ENCODE data around the gene LIPM.

The LIPM gene

GRCh38 chr10:88850712-88851111 is 48.2 kb downstream of the LIPM start:
- Histone ChIP-seq H3K27me3 (ENCODE audit: control insufficient read depth in 3 of 3, insufficient read depth in 3 of 3, low read depth in 1 of 3, low read length in 3 of 3) (no peaks in the 10 kb centered on the region), H2AFZ (ENCODE audit: low read length) (no peak overlapping the region), H3K23ac (ENCODE audit: low read depth, low read length, poor library complexity) (no peak overlapping the region), H3K4me1 (ENCODE audit: control insufficient read depth in 2 of 2, insufficient read depth in 1 of 2, low read depth in 1 of 2, low read length in 2 of 2) (no peaks in the 10 kb centered on the region), H2BK5ac (ENCODE audit: low read length) (no peak overlapping the region), H3K18ac (ENCODE audit: low read length) (no peak overlapping the region), H3K36me3 (replicated peaks in 1 of 2; ENCODE audit: control insufficient read depth in 2 of 2, insufficient read depth in 2 of 2, low read length in 2 of 2) (no peaks in the 10 kb centered on the region), H3K79me1 (ENCODE audit: low read depth, low read length) (no peaks in the 10 kb centered on the region), H3K4ac (ENCODE audit: low read length) (no peak overlapping the region), H3K27ac (replicated peaks; ENCODE audit: low read length) (no peak overlapping the region), H4K91ac (ENCODE audit: low read depth, low read length, poor library complexity) (no peak overlapping the region), H4K8ac (ENCODE audit: low read depth, low read length) (no peak overlapping the region), H2AK5ac (ENCODE audit: low read depth, low read length) (no peak overlapping the region), H3K4me3 (ENCODE audit: low read length in 2 of 2) (no peak overlapping the region), H3K9me3 (replicated peaks in 1 of 2; ENCODE audit: control insufficient read depth in 2 of 2, insufficient read depth in 1 of 2, low read depth in 1 of 2, low read length in 2 of 2) (no peaks in the 10 kb centered on the region), H2BK12ac (ENCODE audit: low read length) (no peak overlapping the region), H2BK120ac (ENCODE audit: low read depth, low read length) (no peak overlapping the region), H3K9ac (ENCODE audit: low read depth, low read length, poor library complexity) (no peak overlapping the region), H3K14ac (ENCODE audit: low read length) (no peak overlapping the region), H3K4me2 (ENCODE audit: insufficient read depth, low read length, poor library complexity, severe bottlenecking) (no peak overlapping the region), H2BK15ac (ENCODE audit: low read length) (no peak overlapping the region)
- no CpG with 5 or more reads among the region's 1 CpG for WGBS, 2 donors (ENCODE audit: extremely low coverage in 2 of 2, insufficient read length in 2 of 2, insufficient replicate concordance in 1 of 2)
- no peak for DNase-seq (ENCODE audit: low spot score)

- Histone ChIP-seq H4K8ac (ENCODE audit: low read depth, low read length) (no peak within 1 kb of the TSS), H3K9me3 (replicated peaks in 1 of 2; ENCODE audit: control insufficient read depth in 2 of 2, insufficient read depth in 1 of 2, low read depth in 1 of 2, low read length in 2 of 2) (no peaks in the 10 kb centered on the region), H2AFZ (ENCODE audit: low read length) (no peak within 1 kb of the TSS), H3K36me3 (replicated peaks in 1 of 2; ENCODE audit: control insufficient read depth in 2 of 2, insufficient read depth in 2 of 2, low read length in 2 of 2) (no peaks in the 10 kb centered on the region), H2BK15ac (ENCODE audit: low read length) (no peak within 1 kb of the TSS), H3K4me2 (ENCODE audit: insufficient read depth, low read length, poor library complexity, severe bottlenecking) (no peak within 1 kb of the TSS), H2BK12ac (ENCODE audit: low read length) (no peak within 1 kb of the TSS), H3K14ac (ENCODE audit: low read length) (no peak within 1 kb of the TSS), H3K79me1 (ENCODE audit: low read depth, low read length) (no peaks in the 10 kb centered on the region), H3K4me3 (ENCODE audit: low read length in 2 of 2) (no peak within 1 kb of the TSS), H3K27me3 (ENCODE audit: control insufficient read depth in 3 of 3, insufficient read depth in 3 of 3, low read depth in 1 of 3, low read length in 3 of 3) (no peaks in the 10 kb centered on the region), H4K91ac (ENCODE audit: low read depth, low read length, poor library complexity) (no peak within 1 kb of the TSS), H3K23ac (ENCODE audit: low read depth, low read length, poor library complexity) (no peak within 1 kb of the TSS), H3K9ac (ENCODE audit: low read depth, low read length, poor library complexity) (no peak within 1 kb of the TSS), H2AK5ac (ENCODE audit: low read depth, low read length) (no peak within 1 kb of the TSS), H3K27ac (replicated peaks; ENCODE audit: low read length) (no peak within 1 kb of the TSS), H2BK120ac (ENCODE audit: low read depth, low read length) (no peak within 1 kb of the TSS), H3K4me1 (ENCODE audit: control insufficient read depth in 2 of 2, insufficient read depth in 1 of 2, low read depth in 1 of 2, low read length in 2 of 2) (no peaks in the 10 kb centered on the region), H3K18ac (ENCODE audit: low read length) (no peak within 1 kb of the TSS), H2BK5ac (ENCODE audit: low read length) (no peak within 1 kb of the TSS), H3K4ac (ENCODE audit: low read length) (no peak within 1 kb of the TSS)
- DNase-seq (ENCODE audit: low spot score): no peak
- no CpG with 5 or more reads among the region's 5 CpGs for WGBS, 2 donors (ENCODE audit: extremely low coverage in 2 of 2, insufficient read length in 2 of 2, insufficient replicate concordance in 1 of 2)
Observed at GRCh38 chr10:88851706-88852105, 49.2 kb downstream of the LIPM start, which contains the start of gene ANKRD22. Gene ANKRD22, minus strand, starts transcription at chr10:88851844. Its CDS starts 237 bp downstream, at chr10:88851607.

- no CpG with 5 or more reads among the region's 4 CpGs for WGBS, 2 donors (ENCODE audit: extremely low coverage in 2 of 2, insufficient read length in 2 of 2, insufficient replicate concordance in 1 of 2)
- Histone ChIP-seq H2BK120ac (ENCODE audit: low read depth, low read length) (no peak overlapping the region), H3K18ac (ENCODE audit: low read length) (no peak overlapping the region), H3K27me3 (ENCODE audit: control insufficient read depth in 3 of 3, insufficient read depth in 3 of 3, low read depth in 1 of 3, low read length in 3 of 3) (no peaks in the 10 kb centered on the region), H3K14ac (ENCODE audit: low read length) (no peak overlapping the region), H3K23ac (ENCODE audit: low read depth, low read length, poor library complexity) (no peak overlapping the region), H4K8ac (ENCODE audit: low read depth, low read length) (no peak overlapping the region), H3K79me1 (ENCODE audit: low read depth, low read length) (no peaks in the 10 kb centered on the region), H2BK15ac (ENCODE audit: low read length) (no peak overlapping the region), H3K4me3 (ENCODE audit: low read length in 2 of 2) (no peak overlapping the region), H3K4me2 (ENCODE audit: insufficient read depth, low read length, poor library complexity, severe bottlenecking) (no peak overlapping the region), H3K4ac (ENCODE audit: low read length) (no peak overlapping the region), H4K91ac (ENCODE audit: low read depth, low read length, poor library complexity) (no peak overlapping the region), H3K9me3 (replicated peaks in 1 of 2; ENCODE audit: control insufficient read depth in 2 of 2, insufficient read depth in 1 of 2, low read depth in 1 of 2, low read length in 2 of 2) (no peaks in the 10 kb centered on the region), H2BK12ac (ENCODE audit: low read length) (no peak overlapping the region), H2BK5ac (ENCODE audit: low read length) (no peak overlapping the region), H3K27ac (replicated peaks; ENCODE audit: low read length) (no peak overlapping the region), H3K9ac (ENCODE audit: low read depth, low read length, poor library complexity) (no peak overlapping the region), H3K4me1 (ENCODE audit: control insufficient read depth in 2 of 2, insufficient read depth in 1 of 2, low read depth in 1 of 2, low read length in 2 of 2) (no peaks in the 10 kb centered on the region), H3K36me3 (replicated peaks in 1 of 2; ENCODE audit: control insufficient read depth in 2 of 2, insufficient read depth in 2 of 2, low read length in 2 of 2) (no peaks in the 10 kb centered on the region), H2AFZ (ENCODE audit: low read length) (no peak overlapping the region), H2AK5ac (ENCODE audit: low read depth, low read length) (no peak overlapping the region)
- no peak for DNase-seq (ENCODE audit: low spot score)
Observed at GRCh38 chr10:88852327-88852726, 49.8 kb downstream of the LIPM start.

GRCh38 chr10:88853155-88853881 is 50.8 kb downstream of the LIPM start:
- no peak overlapping the region for H2BK5ac ChIP-seq (ENCODE audit: low read length)
- no peak overlapping the region for H3K23ac ChIP-seq (ENCODE audit: low read depth, low read length, poor library complexity)
- no peak overlapping the region for H3K14ac ChIP-seq (ENCODE audit: low read length)
- H2AFZ ChIP-seq (ENCODE audit: low read length): no peak overlapping the region
- no peak overlapping the region for H4K8ac ChIP-seq (ENCODE audit: low read depth, low read length)
- WGBS, 2 donors (ENCODE audit: extremely low coverage in 2 of 2, insufficient read length in 2 of 2, insufficient replicate concordance in 1 of 2): no CpG with 5 or more reads among the region's 4 CpGs
- H2BK15ac ChIP-seq (ENCODE audit: low read length): no peak overlapping the region
- H2AK5ac ChIP-seq (ENCODE audit: low read depth, low read length): no peak overlapping the region
- H3K79me1 ChIP-seq (ENCODE audit: low read depth, low read length): no peaks in the 10 kb centered on the region
- no peak overlapping the region for H3K4me3 ChIP-seq (ENCODE audit: low read length in 2 of 2)
- H2BK120ac ChIP-seq (ENCODE audit: low read depth, low read length): no peak overlapping the region
- no peak overlapping the region for H2BK12ac ChIP-seq (ENCODE audit: low read length)
- H3K18ac ChIP-seq (ENCODE audit: low read length): no peak overlapping the region
- no peaks in the 10 kb centered on the region for H3K36me3 ChIP-seq (replicated peaks in 1 of 2; ENCODE audit: control insufficient read depth in 2 of 2, insufficient read depth in 2 of 2, low read length in 2 of 2)
- no peak overlapping the region for H4K91ac ChIP-seq (ENCODE audit: low read depth, low read length, poor library complexity)
- H3K9ac ChIP-seq (ENCODE audit: low read depth, low read length, poor library complexity): no peak overlapping the region
- no peaks in the 10 kb centered on the region for H3K9me3 ChIP-seq (replicated peaks in 1 of 2; ENCODE audit: control insufficient read depth in 2 of 2, insufficient read depth in 1 of 2, low read depth in 1 of 2, low read length in 2 of 2)
- H3K4me1 ChIP-seq (ENCODE audit: control insufficient read depth in 2 of 2, insufficient read depth in 1 of 2, low read depth in 1 of 2, low read length in 2 of 2): no peaks in the 10 kb centered on the region
- H3K4ac ChIP-seq (ENCODE audit: low read length): no peak overlapping the region
- no peak for DNase-seq (ENCODE audit: low spot score)
- H3K27me3 ChIP-seq (ENCODE audit: control insufficient read depth in 3 of 3, insufficient read depth in 3 of 3, low read depth in 1 of 3, low read length in 3 of 3): no peaks in the 10 kb centered on the region
- no peak overlapping the region for H3K27ac ChIP-seq (replicated peaks; ENCODE audit: low read length)
- no peak overlapping the region for H3K4me2 ChIP-seq (ENCODE audit: insufficient read depth, low read length, poor library complexity, severe bottlenecking)

Data from neuronal stem cell (in vitro differentiated cells).